A673 (cell line): ENCODE measurements around the gene ADAMTS13. TPM values are rescaled to one million over a fixed set of nuclear protein-coding genes. Genes with fewer than 3 reads are reported as not detected.

ENCODE experiments used
- BruUV-seq: library from RNA; stranded (reverse); fragments of 400-500 nt; replicated peaks from 2 replicates; lab custom pipeline; 2021; lab: Mats Ljungman, UMichigan
- CTCF ChIA-PET: fragments of 300-600 bp; sonication (Branson Sonifier 250); formaldehyde crosslinking; loops from one replicate; lab custom pipeline; 2022; ENCODE audit warnings: antibody characterized with exemption; lab: Charles Lee
- POLR2A ChIA-PET: fragments of 300-600 bp; sonication (Branson Sonifier 250); formaldehyde crosslinking; loops from one replicate; lab custom pipeline; 2022; ENCODE audit warnings: antibody characterized with exemption; ENCODE audit not compliant: low non-redundant PET; lab: Charles Lee
- DNase-seq: peaks from one replicate; pipeline ENCODE4 v3.0.0-alpha.2; 2015; ENCODE audit warnings: low spot score
- H3K27ac ChIP-seq: fragments of 200-600 bp; sonication (generic); 2 replicates; pipeline ENCODE4 v1.5.1; 2016; ENCODE audit warnings: mixed run types, low read depth, mild to moderate bottlenecking, mixed read lengths, antibody characterized with exemption, low read length; ENCODE audit not compliant: poor library complexity, severe bottlenecking
- H3K27me3 ChIP-seq: fragments of 200-600 bp; sonication (generic); replicated peaks from 2 replicates; pipeline ENCODE4 v1.6.1; 2017; ENCODE audit warnings: mixed run types, low read depth, mild to moderate bottlenecking, mixed read lengths, antibody characterized with exemption, low read length; ENCODE audit not compliant: insufficient read depth, poor library complexity
- H3K36me3 ChIP-seq: fragments of 200-600 bp; sonication (generic); 2 replicates; pipeline ENCODE4 v1.6.1; 2016; ENCODE audit warnings: mixed run types, mild to moderate bottlenecking, mixed read lengths, antibody characterized with exemption, low read length; ENCODE audit not compliant: insufficient read depth, poor library complexity, severe bottlenecking
- H3K4me1 ChIP-seq: fragments of 200-600 bp; sonication (generic); 2 replicates; pipeline ENCODE4 v1.6.1; 2017; ENCODE audit warnings: mixed run types, mild to moderate bottlenecking, mixed read lengths, antibody characterized with exemption, low read length; ENCODE audit not compliant: insufficient read depth, poor library complexity, severe bottlenecking
- H3K4me3 ChIP-seq: fragments of 200-600 bp; sonication (generic); 2 replicates; pipeline ENCODE4 v1.5.1; 2016; ENCODE audit warnings: low read depth, mixed run types, mild to moderate bottlenecking, mixed read lengths, low read length; ENCODE audit not compliant: poor library complexity, severe bottlenecking
- H3K9me3 ChIP-seq: fragments of 200-600 bp; sonication (generic); 2 replicates; pipeline ENCODE4 v1.6.1; 2016; ENCODE audit warnings: mixed run types, low read depth, mild to moderate bottlenecking, mixed read lengths, antibody characterized with exemption, low read length; ENCODE audit not compliant: poor library complexity, severe bottlenecking
- EZH2 ChIP-seq: fragments of 200-600 bp; sonication (generic); IDR thresholded peaks from 2 replicates; pipeline ENCODE4 v1.6.1; 2017; ENCODE audit warnings: borderline replicate concordance, low read depth, mild to moderate bottlenecking, mixed read lengths, antibody characterized with exemption, low read length; ENCODE audit not compliant: poor library complexity, severe bottlenecking
- intact Hi-C: fragments of 100-400 bp; cut with micrococcal nuclease; formaldehyde crosslinking; loops from one replicate; pipeline ENCODE4 v1.10.0; 2022; ENCODE audit not compliant: unreplicated experiment
- total RNA-seq: library from RNA; stranded (reverse); gene quantifications from 2 replicates; pipeline ENCODE4 v1.2.3, GENCODE V29; 2021
- TF ChIP-seq, protein P1 (sequence below): fragments of 300-800, 200-600 bp; sonication (generic); conservative IDR thresholded peaks from 2 replicates; pipeline ENCODE4 v1.5.1; 2017; ENCODE audit warnings: low read depth, mild to moderate bottlenecking, antibody characterized with exemption, low read length, moderate library complexity, mixed read lengths

The ADAMTS13 gene
- total RNA-seq, 1 experiment from 2014 or later = 1.3 TPM

DNA sequence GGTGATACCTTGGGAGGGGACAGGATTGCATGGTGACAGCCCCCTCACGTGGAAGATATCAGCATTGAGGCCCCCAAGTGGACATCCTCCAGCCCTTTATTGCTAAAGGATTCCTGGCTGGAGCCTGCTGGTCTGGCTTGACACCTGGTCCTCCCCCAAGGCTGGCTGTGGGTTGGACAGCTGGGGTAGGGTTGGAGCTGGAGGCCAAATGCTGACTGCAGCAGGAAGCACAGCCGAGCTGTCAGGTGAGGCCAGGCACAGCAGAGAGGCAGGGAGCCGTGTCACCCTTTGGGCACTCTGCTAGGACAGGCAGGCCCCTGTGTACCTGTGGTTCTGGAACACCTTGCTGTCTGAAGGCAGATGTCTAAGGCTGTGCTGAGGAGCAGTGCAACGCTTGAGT is 39.8 kb downstream of the ADAMTS13 start:
- DNase-seq = no peak
- H3K4me1 ChIP-seq = peaks cover 5% of the 10 kb centered on the region
- ChIA-PET CTCF (interaction anchor here (0.5 kb wide), 1 partner anchor 11 kb away, joined by 4 read pairs; no protein-coding TSS in a partner anchor), POLR2A (no interaction called here)
- no peaks in the 10 kb centered on the region for H3K36me3 ChIP-seq
- no TSS peak for BruUV-seq
- intact Hi-C loops = no loop called here
- no peaks in the 10 kb centered on the region for H3K9me3 ChIP-seq
- TF ChIP-seq, protein P1, sequence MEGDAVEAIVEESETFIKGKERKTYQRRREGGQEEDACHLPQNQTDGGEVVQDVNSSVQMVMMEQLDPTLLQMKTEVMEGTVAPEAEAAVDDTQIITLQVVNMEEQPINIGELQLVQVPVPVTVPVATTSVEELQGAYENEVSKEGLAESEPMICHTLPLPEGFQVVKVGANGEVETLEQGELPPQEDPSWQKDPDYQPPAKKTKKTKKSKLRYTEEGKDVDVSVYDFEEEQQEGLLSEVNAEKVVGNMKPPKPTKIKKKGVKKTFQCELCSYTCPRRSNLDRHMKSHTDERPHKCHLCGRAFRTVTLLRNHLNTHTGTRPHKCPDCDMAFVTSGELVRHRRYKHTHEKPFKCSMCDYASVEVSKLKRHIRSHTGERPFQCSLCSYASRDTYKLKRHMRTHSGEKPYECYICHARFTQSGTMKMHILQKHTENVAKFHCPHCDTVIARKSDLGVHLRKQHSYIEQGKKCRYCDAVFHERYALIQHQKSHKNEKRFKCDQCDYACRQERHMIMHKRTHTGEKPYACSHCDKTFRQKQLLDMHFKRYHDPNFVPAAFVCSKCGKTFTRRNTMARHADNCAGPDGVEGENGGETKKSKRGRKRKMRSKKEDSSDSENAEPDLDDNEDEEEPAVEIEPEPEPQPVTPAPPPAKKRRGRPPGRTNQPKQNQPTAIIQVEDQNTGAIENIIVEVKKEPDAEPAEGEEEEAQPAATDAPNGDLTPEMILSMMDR = no peak
- no peak for TF ChIP-seq EZH2
- no peak overlapping the region for H3K4me3 ChIP-seq
- no peaks in the 10 kb centered on the region for H3K27me3 ChIP-seq
- no peak overlapping the region for H3K27ac ChIP-seq

DNA sequence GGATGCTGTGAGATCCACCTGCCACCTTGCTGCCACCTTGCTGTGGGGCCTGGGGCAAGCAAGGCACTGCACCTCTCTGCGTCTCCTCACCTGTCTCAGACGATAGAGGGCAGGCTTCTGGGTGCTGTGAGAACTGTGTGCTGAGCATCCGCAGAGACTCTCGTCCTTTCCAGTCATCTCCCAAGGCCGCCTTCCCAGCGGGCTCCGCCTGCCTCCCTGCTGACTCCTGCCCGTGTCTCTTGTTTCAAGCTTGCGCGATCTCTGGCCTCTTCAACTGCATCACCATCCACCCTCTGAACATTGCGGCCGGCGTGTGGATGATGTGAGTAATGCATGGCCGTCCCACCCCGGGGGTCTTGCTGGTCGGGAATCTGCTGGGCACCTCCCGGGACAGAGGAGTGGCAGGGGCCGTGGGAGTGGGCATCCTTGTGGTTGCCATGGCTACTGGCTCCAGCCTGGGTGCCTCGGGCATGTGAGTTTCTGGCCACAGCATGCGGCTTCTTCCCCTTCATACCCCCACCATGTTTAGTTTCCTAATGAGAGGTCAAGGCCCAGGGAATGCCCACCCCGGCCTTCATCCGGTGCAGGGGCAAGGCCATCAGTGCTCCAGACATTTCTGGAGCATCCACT is 41.2 kb downstream of the ADAMTS13 start:
- ChIA-PET POLR2A (no interaction called here), CTCF (no interaction called here)
- H3K36me3 ChIP-seq = no peaks in the 10 kb centered on the region
- TF ChIP-seq, protein P1 = no peak
- TF ChIP-seq EZH2 = no peak
- intact Hi-C loops = no loop called here
- no peak overlapping the region for H3K27ac ChIP-seq
- BruUV-seq = no TSS peak
- H3K9me3 ChIP-seq = no peaks in the 10 kb centered on the region
- no peak overlapping the region for H3K4me3 ChIP-seq
- peaks cover 5% of the 10 kb centered on the region for H3K4me1 ChIP-seq
- no peak for DNase-seq
- no peaks in the 10 kb centered on the region for H3K27me3 ChIP-seq

DNA sequence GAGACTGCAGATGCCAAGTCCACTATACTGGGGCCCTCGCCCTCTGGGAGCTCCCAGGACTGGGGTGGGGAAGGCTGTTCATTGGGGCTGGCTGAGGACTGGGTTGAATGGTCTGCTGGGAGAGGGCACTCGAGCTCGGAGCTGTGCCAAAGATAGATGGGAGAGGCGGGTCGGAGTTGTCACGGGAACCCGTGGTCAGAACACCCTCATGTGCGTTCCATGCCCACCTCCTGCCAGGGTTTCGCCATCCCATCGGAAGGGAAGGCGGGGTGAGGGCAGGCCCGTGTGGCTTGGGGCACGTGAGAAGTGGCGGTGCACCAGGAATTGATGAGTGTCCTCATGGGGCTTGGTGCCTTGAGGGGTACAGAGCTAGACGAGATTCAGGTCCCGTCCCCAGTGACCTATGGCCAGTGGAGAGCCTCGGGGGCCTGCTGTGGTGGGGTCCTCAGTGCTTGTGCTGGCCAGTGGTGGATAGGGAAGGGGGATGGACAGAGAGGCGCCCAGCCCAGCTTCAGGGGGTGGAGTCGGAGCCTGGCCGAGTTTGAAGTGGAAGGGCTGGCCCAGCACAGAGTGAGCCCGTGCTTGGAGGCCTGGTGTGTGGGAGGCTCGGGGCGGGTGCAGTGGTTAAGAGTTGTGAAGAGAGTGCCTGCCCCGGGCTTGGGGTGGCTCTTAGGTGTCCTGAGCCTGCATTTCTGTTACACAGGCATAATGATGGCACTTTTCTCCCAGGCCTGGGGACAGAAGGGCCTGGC is 41.9 kb downstream of the ADAMTS13 start:
- H3K9me3 ChIP-seq = no peaks in the 10 kb centered on the region
- no peak overlapping the region for H3K4me3 ChIP-seq
- no peak overlapping the region for H3K27ac ChIP-seq
- BruUV-seq = no TSS peak
- CTCF ChIA-PET = no interaction called here
- H3K4me1 ChIP-seq = peaks cover 2% of the 10 kb centered on the region
- POLR2A ChIA-PET = no interaction called here
- DNase-seq = no peak
- intact Hi-C loops = no loop called here
- no peaks in the 10 kb centered on the region for H3K27me3 ChIP-seq
- H3K36me3 ChIP-seq = no peaks in the 10 kb centered on the region
- TF ChIP-seq, protein P1 = no peak
- no peak for TF ChIP-seq EZH2
